Neural progenitor cell (in vitro differentiated cells): ENCODE measurements around the gene KLK2.

Experiments used
- EZH2 ChIP-seq: fragments of 200-600 bp; sonication (generic); IDR thresholded peaks from 2 replicates; pipeline ENCODE4 v1.6.1; 2017; ENCODE audit warnings: antibody characterized with exemption, mild to moderate bottlenecking, moderate library complexity
- TF ChIP-seq, protein P1 (sequence below): fragments of 200-600 bp; sonication (generic); IDR thresholded peaks from 2 replicates; pipeline ENCODE4 v1.5.1; 2017; ENCODE audit warnings: antibody characterized with exemption, mild to moderate bottlenecking

DNA sequence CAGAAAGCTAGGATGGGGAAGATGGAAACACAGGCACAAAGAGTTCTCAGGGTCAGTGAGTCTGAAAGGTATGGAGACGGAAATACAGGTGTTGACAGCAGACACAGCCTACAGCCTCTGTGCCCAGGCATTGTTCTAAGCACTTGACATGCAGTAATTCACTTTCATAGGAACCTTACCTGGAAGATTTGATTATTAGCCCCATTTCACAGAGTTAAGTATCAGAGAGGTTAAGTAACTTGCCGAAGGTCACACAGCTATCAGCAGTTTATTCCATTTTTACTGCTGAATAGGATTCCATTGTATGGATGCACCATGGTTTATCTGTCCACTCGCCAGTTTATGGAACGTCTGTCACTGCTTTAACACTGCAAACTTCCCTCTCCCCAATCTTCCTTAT lies 24.8 kb downstream of the KLK2 start:
- TF ChIP-seq, protein P1, sequence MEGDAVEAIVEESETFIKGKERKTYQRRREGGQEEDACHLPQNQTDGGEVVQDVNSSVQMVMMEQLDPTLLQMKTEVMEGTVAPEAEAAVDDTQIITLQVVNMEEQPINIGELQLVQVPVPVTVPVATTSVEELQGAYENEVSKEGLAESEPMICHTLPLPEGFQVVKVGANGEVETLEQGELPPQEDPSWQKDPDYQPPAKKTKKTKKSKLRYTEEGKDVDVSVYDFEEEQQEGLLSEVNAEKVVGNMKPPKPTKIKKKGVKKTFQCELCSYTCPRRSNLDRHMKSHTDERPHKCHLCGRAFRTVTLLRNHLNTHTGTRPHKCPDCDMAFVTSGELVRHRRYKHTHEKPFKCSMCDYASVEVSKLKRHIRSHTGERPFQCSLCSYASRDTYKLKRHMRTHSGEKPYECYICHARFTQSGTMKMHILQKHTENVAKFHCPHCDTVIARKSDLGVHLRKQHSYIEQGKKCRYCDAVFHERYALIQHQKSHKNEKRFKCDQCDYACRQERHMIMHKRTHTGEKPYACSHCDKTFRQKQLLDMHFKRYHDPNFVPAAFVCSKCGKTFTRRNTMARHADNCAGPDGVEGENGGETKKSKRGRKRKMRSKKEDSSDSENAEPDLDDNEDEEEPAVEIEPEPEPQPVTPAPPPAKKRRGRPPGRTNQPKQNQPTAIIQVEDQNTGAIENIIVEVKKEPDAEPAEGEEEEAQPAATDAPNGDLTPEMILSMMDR, result no peak
- TF ChIP-seq EZH2, result no peak
